Cardiac fibroblast (primary cell): ENCODE data around the gene CRYBG1.

ENCODE experiments used
- DNase-seq, 2 donors: peaks; one replicate each; pipeline versions ENCODE4 v3.0.0 to v3.0.0-alpha.2; 2010; ENCODE audit warnings: low read depth in 2 of 2
- H3K4me3 ChIP-seq, 2 donors: replicated peaks in 1 of 2; 1 replicate in 1 of 2; 2 replicates in 1 of 2; pipeline ENCODE4 v1.5.1; 2011; ENCODE audit warnings: low read depth in 2 of 2, low read length in 2 of 2, mild to moderate bottlenecking in 2 of 2, moderate library complexity in 1 of 2
- TF ChIP-seq, protein P1 (sequence below): IDR thresholded peaks from one replicate; pipeline ENCODE4 v1.5.1; 2011; ENCODE audit warnings: low read depth, mild to moderate bottlenecking, low read length, inconsistent platforms

Gene CRYBG1

DNA sequence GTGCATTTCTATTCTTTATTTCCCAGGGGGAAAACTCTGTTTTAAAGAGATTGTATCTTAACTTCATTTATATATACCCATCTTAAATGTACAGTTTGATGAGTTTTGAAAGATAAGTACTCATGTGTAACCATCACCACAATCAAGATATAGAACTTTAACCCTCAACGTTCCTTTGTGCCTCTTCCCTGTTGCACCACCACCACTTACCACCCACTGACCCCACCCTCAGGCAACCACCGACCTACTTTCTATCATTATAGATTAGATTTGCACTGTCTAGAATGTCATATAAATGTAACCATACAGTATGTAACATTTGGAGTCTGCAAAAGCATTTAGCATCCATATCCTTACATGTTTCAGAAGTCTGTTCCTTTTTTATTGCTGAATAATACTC, 147.8 kb downstream of the CRYBG1 start:
- no peak overlapping the region for H3K4me3 ChIP-seq
- DNase-seq = no peak
- TF ChIP-seq, protein P1, sequence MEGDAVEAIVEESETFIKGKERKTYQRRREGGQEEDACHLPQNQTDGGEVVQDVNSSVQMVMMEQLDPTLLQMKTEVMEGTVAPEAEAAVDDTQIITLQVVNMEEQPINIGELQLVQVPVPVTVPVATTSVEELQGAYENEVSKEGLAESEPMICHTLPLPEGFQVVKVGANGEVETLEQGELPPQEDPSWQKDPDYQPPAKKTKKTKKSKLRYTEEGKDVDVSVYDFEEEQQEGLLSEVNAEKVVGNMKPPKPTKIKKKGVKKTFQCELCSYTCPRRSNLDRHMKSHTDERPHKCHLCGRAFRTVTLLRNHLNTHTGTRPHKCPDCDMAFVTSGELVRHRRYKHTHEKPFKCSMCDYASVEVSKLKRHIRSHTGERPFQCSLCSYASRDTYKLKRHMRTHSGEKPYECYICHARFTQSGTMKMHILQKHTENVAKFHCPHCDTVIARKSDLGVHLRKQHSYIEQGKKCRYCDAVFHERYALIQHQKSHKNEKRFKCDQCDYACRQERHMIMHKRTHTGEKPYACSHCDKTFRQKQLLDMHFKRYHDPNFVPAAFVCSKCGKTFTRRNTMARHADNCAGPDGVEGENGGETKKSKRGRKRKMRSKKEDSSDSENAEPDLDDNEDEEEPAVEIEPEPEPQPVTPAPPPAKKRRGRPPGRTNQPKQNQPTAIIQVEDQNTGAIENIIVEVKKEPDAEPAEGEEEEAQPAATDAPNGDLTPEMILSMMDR = no peak

- H3K4me3 ChIP-seq = no peak overlapping the region
- TF ChIP-seq, protein P1 = no peak
- DNase-seq = peak; percentile 37 to 82
Observed at GRCh38 chr6:106508834-106509233, 148.3 kb downstream of the CRYBG1 start.

GRCh38 chr6:106509420-106510089, 149.0 kb downstream of the CRYBG1 start:
- DNase-seq = peak in 1 of 2 donors; percentile 30
- TF ChIP-seq, protein P1 = peak; percentile 28
- H3K4me3 ChIP-seq = peak overlapping the region in 1 of 2 donors; percentile 53

DNA sequence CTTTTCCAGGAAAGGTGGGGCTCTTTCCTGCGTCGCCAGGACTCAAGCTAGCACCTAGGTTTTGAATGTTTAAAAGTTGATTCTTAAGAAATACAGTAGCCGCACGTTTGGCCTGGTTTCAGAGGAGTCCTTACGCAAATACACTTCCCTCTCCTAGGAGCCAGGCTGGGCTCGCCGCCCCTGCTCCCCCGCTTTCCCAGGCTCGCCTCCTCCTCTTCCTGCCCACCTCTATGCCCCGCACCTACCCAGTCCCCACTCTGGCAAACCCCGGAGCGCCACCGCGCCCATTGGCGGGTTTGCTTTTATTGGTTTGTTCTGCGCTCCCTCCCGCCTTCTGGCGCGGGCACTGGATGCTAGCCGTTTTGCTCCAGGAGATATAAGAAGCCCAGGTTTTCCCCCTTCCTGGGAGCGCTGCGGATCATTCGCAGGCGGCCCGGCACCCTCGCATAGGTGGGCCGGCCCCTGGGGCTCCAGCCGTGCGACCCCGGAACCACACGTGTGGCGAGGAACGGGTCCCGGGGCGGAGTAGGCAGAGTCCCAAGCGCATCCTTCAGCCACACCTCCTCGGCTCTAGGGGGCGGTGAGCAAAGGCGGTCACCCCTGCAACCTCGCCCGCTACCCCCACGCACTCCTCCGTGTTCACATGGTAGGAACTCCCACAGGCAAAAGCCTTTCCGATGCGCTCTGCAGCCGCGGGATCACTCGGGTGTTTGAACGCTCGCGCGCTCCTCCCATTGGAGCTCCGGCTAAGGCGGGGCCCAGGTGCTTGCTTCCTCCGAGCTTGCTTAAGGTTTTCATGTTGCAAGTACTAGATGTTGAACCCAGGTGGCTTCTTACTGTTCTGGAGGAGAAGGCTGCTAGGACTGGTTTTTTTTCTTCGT, 149.8 kb downstream of the CRYBG1 start:
- peak overlapping the region; percentile 53 to 56 for H3K4me3 ChIP-seq
- TF ChIP-seq, protein P1 = no peak
- peak; percentile 47 to 59 for DNase-seq

GRCh38 chr6:106511288-106512047, 151.0 kb downstream of the CRYBG1 start:
- DNase-seq = peak; percentile 47 to 52
- peak overlapping the region; percentile 71 to 87 for H3K4me3 ChIP-seq
- TF ChIP-seq, protein P1 = no peak
